ENCODE measurements around the gene WIPI1.

DNA sequence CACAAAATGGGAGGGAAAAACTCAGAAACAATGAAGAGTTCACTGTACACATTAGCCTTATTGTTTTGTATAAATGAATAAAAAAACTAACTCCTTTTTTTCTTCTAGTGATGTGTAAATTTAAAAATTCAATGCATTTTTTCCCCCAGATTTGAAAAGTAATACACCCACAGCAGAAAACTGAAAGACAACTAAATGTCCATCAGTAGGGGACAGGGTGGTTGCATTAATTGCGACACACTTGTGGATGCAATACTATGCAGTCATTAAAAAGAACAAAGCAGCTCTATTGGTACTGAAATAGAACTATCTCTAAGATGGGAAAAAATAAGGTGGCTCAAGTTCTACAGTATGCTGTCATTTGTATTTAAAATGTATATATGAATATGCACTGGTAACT is 13.7 kb upstream of the WIPI1 start:
- no peak for TF ChIP-seq POLR2AphosphoS5 (IDR thresholded peaks at IDR 0.05; ENCODE audit: low read depth)
- TF ChIP-seq, protein P1, sequence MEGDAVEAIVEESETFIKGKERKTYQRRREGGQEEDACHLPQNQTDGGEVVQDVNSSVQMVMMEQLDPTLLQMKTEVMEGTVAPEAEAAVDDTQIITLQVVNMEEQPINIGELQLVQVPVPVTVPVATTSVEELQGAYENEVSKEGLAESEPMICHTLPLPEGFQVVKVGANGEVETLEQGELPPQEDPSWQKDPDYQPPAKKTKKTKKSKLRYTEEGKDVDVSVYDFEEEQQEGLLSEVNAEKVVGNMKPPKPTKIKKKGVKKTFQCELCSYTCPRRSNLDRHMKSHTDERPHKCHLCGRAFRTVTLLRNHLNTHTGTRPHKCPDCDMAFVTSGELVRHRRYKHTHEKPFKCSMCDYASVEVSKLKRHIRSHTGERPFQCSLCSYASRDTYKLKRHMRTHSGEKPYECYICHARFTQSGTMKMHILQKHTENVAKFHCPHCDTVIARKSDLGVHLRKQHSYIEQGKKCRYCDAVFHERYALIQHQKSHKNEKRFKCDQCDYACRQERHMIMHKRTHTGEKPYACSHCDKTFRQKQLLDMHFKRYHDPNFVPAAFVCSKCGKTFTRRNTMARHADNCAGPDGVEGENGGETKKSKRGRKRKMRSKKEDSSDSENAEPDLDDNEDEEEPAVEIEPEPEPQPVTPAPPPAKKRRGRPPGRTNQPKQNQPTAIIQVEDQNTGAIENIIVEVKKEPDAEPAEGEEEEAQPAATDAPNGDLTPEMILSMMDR (IDR thresholded peaks at IDR 0.05; ENCODE audit: insufficient read depth, low read length) = no peak
- TF ChIP-seq, protein P2, sequence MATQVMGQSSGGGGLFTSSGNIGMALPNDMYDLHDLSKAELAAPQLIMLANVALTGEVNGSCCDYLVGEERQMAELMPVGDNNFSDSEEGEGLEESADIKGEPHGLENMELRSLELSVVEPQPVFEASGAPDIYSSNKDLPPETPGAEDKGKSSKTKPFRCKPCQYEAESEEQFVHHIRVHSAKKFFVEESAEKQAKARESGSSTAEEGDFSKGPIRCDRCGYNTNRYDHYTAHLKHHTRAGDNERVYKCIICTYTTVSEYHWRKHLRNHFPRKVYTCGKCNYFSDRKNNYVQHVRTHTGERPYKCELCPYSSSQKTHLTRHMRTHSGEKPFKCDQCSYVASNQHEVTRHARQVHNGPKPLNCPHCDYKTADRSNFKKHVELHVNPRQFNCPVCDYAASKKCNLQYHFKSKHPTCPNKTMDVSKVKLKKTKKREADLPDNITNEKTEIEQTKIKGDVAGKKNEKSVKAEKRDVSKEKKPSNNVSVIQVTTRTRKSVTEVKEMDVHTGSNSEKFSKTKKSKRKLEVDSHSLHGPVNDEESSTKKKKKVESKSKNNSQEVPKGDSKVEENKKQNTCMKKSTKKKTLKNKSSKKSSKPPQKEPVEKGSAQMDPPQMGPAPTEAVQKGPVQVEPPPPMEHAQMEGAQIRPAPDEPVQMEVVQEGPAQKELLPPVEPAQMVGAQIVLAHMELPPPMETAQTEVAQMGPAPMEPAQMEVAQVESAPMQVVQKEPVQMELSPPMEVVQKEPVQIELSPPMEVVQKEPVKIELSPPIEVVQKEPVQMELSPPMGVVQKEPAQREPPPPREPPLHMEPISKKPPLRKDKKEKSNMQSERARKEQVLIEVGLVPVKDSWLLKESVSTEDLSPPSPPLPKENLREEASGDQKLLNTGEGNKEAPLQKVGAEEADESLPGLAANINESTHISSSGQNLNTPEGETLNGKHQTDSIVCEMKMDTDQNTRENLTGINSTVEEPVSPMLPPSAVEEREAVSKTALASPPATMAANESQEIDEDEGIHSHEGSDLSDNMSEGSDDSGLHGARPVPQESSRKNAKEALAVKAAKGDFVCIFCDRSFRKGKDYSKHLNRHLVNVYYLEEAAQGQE (IDR thresholded peaks at IDR 0.05; ENCODE audit: insufficient replicate concordance, low read depth) = no peak
- no peak for TF ChIP-seq GABPA (IDR thresholded peaks at IDR 0.05; ENCODE audit: low read depth)
- no peak for TF ChIP-seq SPI1 (IDR thresholded peaks at IDR 0.05; ENCODE audit: borderline replicate concordance, low read depth)

Data from HL-60 (cell line).